Measurements from ENCODE around the gene CDC42BPG.

DNA sequence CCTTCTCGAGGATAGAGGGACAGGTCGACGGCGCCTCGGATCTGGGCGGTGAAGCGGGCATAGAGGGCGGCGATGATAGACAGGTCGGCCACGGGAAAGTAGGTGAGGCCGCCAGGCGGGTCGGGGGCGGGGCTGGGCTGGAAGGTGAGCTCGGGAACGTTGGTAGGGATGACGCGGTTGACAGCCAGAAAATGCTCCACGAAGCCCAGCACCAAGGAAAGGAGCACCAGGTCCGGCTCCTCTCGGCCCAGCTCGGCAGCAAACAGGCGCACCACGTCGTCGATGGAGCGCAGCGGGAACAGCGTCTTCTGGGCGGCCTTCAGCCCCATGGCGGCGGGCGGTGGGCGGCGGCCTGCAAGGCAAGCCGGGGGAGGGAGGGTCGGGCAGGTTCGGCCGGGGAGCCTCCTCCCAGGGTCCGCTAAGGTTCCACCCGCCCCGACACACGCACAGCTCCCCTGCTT is 34.6 kb downstream of the CDC42BPG start:
- TF ChIP-seq, protein P1, sequence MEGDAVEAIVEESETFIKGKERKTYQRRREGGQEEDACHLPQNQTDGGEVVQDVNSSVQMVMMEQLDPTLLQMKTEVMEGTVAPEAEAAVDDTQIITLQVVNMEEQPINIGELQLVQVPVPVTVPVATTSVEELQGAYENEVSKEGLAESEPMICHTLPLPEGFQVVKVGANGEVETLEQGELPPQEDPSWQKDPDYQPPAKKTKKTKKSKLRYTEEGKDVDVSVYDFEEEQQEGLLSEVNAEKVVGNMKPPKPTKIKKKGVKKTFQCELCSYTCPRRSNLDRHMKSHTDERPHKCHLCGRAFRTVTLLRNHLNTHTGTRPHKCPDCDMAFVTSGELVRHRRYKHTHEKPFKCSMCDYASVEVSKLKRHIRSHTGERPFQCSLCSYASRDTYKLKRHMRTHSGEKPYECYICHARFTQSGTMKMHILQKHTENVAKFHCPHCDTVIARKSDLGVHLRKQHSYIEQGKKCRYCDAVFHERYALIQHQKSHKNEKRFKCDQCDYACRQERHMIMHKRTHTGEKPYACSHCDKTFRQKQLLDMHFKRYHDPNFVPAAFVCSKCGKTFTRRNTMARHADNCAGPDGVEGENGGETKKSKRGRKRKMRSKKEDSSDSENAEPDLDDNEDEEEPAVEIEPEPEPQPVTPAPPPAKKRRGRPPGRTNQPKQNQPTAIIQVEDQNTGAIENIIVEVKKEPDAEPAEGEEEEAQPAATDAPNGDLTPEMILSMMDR (IDR thresholded peaks at IDR 0.05): no peak
- TF ChIP-seq, protein P2, sequence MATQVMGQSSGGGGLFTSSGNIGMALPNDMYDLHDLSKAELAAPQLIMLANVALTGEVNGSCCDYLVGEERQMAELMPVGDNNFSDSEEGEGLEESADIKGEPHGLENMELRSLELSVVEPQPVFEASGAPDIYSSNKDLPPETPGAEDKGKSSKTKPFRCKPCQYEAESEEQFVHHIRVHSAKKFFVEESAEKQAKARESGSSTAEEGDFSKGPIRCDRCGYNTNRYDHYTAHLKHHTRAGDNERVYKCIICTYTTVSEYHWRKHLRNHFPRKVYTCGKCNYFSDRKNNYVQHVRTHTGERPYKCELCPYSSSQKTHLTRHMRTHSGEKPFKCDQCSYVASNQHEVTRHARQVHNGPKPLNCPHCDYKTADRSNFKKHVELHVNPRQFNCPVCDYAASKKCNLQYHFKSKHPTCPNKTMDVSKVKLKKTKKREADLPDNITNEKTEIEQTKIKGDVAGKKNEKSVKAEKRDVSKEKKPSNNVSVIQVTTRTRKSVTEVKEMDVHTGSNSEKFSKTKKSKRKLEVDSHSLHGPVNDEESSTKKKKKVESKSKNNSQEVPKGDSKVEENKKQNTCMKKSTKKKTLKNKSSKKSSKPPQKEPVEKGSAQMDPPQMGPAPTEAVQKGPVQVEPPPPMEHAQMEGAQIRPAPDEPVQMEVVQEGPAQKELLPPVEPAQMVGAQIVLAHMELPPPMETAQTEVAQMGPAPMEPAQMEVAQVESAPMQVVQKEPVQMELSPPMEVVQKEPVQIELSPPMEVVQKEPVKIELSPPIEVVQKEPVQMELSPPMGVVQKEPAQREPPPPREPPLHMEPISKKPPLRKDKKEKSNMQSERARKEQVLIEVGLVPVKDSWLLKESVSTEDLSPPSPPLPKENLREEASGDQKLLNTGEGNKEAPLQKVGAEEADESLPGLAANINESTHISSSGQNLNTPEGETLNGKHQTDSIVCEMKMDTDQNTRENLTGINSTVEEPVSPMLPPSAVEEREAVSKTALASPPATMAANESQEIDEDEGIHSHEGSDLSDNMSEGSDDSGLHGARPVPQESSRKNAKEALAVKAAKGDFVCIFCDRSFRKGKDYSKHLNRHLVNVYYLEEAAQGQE (IDR thresholded peaks at IDR 0.05; ENCODE audit: insufficient read depth in 1 of 2, low read depth in 2 of 2, low read length in 1 of 2): no peak
- no peak for TF ChIP-seq POLR2AphosphoS5 (IDR thresholded peaks at IDR 0.05; ENCODE audit: low read depth, low read length)
